Measurements from ENCODE around the gene UBE2E2. TPM values are rescaled to one million over a fixed set of nuclear protein-coding genes. Genes with fewer than 3 reads are reported as not detected.
"Not testable (repeated sequence)": the region's sequence is repeated elsewhere in the genome, so short reads cannot be mapped to it uniquely, and the experiment has no call there.

The UBE2E2 gene
- polyA plus RNA-seq, 3 donors: 43.0 to 56.8 (median 53.0) TPM

DNA sequence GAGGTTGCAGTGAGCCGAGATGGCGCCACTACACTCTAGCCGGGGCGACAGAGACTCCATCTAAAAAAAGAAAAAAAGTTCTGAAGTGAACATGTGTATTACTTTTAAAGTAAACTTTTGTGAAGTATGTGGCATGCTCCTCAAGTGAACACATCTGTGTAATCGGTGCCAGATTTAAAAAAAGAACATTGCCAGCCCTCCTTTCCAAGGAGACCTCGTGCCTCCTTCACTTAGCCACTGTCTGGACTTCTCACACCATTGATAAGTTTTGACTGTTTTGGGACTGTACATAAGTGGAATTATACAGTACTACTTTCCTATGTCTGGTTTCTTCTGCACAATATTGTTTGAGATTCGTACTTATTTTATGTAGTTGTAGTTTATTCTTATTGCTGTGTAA lies 140.4 kb downstream of the UBE2E2 start:
- DNase-seq (ENCODE audit: extremely low read depth in 1 of 11, low read depth in 9 of 11, low spot score in 4 of 11): no peak

DNA sequence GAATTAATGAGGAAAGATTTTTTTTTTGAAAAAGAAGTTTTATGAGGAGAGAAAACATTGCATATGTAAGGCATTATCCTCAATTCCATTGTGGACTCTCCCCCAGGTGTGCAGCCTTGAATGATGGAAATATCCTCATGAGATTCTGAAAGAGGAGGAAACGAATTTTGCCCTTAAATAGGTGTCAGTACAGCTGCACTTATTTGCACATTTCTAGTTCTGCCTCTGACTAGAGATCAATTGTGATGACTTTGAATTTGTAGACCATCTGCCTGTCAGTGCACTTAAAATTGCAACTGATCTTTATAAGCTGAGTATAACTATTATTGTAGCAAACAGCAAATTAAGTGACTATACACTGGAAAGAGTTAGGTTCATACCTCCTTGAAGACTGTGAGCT lies 141.8 kb downstream of the UBE2E2 start:
- no peak for DNase-seq (ENCODE audit: extremely low read depth in 1 of 11, low read depth in 9 of 11, low spot score in 4 of 11)

DNA sequence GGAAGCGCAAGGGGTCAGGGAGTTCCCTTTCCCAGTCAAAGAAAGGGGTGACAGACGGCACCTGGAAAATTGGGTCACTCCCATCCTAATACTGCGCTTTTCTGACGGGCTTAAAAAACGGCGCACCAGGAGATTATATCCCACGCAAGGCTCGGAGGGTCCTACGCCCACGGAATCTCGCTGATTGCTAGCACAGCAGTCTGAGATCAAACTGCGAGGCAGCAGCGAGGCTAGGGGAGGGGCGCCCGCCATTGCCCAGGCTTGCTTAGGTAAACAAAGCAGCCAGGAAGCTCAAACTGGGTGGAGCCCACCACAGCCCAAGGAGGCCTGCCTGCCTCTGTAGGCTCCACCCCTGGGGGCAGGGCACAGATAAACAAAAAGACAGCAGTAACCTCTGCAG lies 146.3 kb downstream of the UBE2E2 start:
- DNase-seq (ENCODE audit: extremely low read depth in 1 of 11, low read depth in 9 of 11, low spot score in 4 of 11): not testable (repeated sequence)

- DNase-seq (ENCODE audit: extremely low read depth in 1 of 11, low read depth in 9 of 11, low spot score in 4 of 11): no peak
Observed at GRCh38 chr3:23356169-23356568, 153.0 kb downstream of the UBE2E2 start.

- no peak for DNase-seq (ENCODE audit: extremely low read depth in 1 of 11, low read depth in 9 of 11, low spot score in 4 of 11)
Observed at GRCh38 chr3:23356923-23357322, 153.8 kb downstream of the UBE2E2 start.

DNA sequence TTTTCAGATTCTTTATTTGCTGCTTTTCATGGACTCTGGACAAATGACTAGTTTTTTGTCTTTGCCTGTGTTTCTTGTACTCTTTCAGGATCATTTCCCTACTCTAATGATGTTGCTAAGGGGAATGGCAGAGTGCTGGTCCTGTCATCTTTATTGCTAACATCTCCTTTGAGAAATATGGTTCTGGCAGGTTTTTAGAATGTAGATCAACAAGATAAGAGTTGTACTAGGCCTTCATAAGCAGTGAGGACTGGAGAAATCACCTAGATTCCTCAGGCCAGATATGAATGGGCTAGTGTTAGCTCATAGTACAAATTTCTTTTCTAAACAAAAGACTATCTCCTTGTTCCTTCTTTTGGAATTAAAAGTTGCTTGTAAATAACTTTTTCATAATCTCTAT lies 156.0 kb downstream of the UBE2E2 start:
- DNase-seq (ENCODE audit: extremely low read depth in 1 of 11, low read depth in 9 of 11, low spot score in 4 of 11): no peak

- no peak for DNase-seq (ENCODE audit: extremely low read depth in 1 of 11, low read depth in 9 of 11, low spot score in 4 of 11)
Observed at GRCh38 chr3:23365066-23365465, 161.9 kb downstream of the UBE2E2 start.

DNA sequence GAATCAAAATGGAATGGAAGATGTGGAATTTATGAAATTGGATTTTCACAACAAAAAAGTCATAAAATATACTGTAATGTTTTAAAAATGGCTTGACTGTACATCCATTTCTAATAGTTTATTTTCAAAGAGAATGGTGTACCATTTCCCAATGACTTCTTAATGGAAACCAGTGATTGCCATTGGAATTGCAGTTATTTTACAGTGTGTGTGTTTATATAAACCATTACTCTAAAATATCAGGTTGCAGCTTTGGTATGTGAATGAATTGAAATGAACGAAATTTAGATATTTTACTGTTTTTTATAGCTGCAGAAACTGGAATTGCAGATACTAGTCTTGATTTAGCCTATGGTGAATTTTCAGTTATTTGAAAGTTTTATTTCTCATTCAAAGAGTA lies 165.6 kb downstream of the UBE2E2 start:
- no peak for DNase-seq (ENCODE audit: extremely low read depth in 1 of 11, low read depth in 9 of 11, low spot score in 4 of 11)

- no peak for DNase-seq (ENCODE audit: extremely low read depth in 1 of 11, low read depth in 9 of 11, low spot score in 4 of 11)
Observed at GRCh38 chr3:23372285-23372684, 169.2 kb downstream of the UBE2E2 start.

- no peak for DNase-seq (ENCODE audit: extremely low read depth in 1 of 11, low read depth in 9 of 11, low spot score in 4 of 11)
Observed at GRCh38 chr3:23376516-23377248, 173.6 kb downstream of the UBE2E2 start.

- DNase-seq (ENCODE audit: extremely low read depth in 1 of 11, low read depth in 9 of 11, low spot score in 4 of 11): no peak
Observed at GRCh38 chr3:23377928-23378672, 175.0 kb downstream of the UBE2E2 start.

GRCh38 chr3:23383875-23384274 lies 180.7 kb downstream of the UBE2E2 start:
- DNase-seq (ENCODE audit: extremely low read depth in 1 of 11, low read depth in 9 of 11, low spot score in 4 of 11): no peak

GRCh38 chr3:23385327-23385726 lies 182.2 kb downstream of the UBE2E2 start:
- no peak for DNase-seq (ENCODE audit: extremely low read depth in 1 of 11, low read depth in 9 of 11, low spot score in 4 of 11)

GRCh38 chr3:23387286-23387918 lies 184.3 kb downstream of the UBE2E2 start:
- DNase-seq (ENCODE audit: extremely low read depth in 1 of 11, low read depth in 9 of 11, low spot score in 4 of 11): peak in 1 of 11 donors; percentile 18

GRCh38 chr3:23389089-23389488 lies 186.0 kb downstream of the UBE2E2 start:
- DNase-seq (ENCODE audit: extremely low read depth in 1 of 11, low read depth in 9 of 11, low spot score in 4 of 11): no peak

DNA sequence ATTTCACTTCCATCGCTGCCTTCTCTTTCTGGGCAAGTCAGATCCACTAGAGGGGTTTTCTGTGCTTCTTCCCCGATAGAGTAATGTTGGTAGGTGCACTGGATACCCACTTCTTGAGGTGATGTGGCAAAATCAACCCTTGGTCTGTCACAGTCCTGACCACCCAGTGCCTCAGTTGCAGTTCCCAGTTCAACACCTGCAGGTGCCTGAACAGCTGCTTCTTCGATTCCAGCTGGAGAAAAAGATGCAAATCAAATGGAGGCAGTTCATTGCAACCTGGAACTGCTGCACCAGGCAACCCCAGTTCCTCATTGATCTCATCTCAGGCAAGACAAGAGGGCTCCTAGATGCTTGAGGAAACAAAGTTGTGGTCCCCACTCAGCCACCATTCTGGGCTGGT lies 186.6 kb downstream of the UBE2E2 start:
- no peak for DNase-seq (ENCODE audit: extremely low read depth in 1 of 11, low read depth in 9 of 11, low spot score in 4 of 11)

DNA sequence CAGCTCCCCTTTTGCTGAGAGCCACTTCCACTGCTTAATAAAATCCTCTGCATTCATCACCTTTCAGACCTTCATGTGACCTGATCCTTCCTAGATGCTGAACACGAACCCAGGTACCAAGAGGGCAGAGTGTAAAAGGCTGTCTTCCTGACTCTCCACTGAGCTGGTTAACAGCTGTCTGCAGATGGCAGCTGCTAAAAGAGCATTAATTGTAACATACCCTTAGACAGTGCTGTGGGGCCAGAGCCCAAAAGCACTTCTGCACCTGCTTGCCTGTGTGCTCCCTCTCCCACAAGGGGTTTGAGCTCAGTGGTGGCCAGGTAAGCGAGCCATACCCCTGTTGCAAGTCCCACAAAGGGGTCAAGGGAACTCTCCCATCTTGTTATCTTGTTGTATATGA lies 187.3 kb downstream of the UBE2E2 start:
- no peak for DNase-seq (ENCODE audit: extremely low read depth in 1 of 11, low read depth in 9 of 11, low spot score in 4 of 11)

DNA sequence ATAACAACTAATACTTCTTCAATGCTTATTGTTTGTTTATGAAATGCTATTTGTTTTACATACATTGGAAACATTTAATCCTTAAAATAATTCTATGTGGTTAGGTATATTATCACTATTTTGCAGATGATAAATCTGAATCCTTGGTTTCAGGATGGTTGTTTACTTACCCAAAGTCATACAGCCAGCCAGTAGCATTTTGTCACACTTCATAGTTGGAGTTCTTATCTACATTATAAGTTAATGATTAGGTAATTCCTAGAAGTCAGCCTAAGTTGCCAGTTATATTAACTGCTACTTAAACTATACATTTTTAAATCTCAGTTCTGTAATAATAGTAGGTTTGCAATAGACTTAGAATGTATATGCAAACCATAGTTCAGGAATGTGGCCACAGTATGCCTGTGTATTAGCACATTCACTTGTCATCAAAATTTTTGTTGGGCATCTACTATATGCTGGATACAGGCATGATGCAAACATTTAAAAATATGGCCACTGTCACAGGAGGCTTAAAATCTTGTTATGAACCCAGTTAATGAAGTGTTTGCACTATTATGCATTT lies 187.9 kb downstream of the UBE2E2 start:
- DNase-seq (ENCODE audit: extremely low read depth in 1 of 11, low read depth in 9 of 11, low spot score in 4 of 11): no peak

GRCh38 chr3:23395115-23395514 lies 192.0 kb downstream of the UBE2E2 start:
- no peak for DNase-seq (ENCODE audit: extremely low read depth in 1 of 11, low read depth in 9 of 11, low spot score in 4 of 11)

DNA sequence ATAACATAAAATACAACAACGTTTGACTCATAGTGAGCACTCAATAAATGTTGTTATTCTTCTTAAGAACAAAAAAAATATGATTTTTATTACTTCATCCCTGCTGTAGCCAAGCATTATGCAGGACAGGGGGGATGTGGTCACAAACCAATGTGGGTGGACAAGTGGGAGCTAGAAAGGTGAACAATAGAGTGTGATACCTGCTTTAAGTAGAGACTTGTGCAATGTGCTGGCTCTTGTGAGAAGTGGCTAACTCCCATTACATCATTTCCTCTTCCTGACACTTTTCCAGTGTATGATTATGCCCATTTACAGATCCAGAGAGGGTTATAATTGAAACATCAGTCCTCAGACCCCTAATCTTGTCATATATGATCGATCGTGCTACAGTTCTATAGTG lies 193.6 kb downstream of the UBE2E2 start:
- DNase-seq (ENCODE audit: extremely low read depth in 1 of 11, low read depth in 9 of 11, low spot score in 4 of 11): no peak

Measured in renal cortex interstitium (tissue), 11 donors.